Thoracic aorta (tissue), 2 donors: ENCODE results near the gene DOK4. TPM values are rescaled to one million over a fixed set of nuclear protein-coding genes. Genes with fewer than 3 reads are reported as not detected.
A peak's percentile ranks its signal among the peaks of the same experiment; 100 is the strongest.

Experiments
- ATAC-seq: fragments of 150-250 bp; one replicate; pipeline ENCODE4 v1.8.0; 2017; ENCODE audit warnings: low read depth; ENCODE audit not compliant: insufficient number of reproducible peaks, low FRiP score
- DNase-seq: peaks from one replicate; pipeline ENCODE4 v3.0.0-alpha.2; 2020; ENCODE audit warnings: low spot score
- H3K27ac ChIP-seq, 2 donors: fragments of 200-600 bp; sonication (generic); 1 replicate in 1 of 2; 2 replicates in 1 of 2; pipeline ENCODE4 v1.5.1; 2016; ENCODE audit warnings: mild to moderate bottlenecking in 2 of 2, moderate library complexity in 2 of 2
- H3K27me3 ChIP-seq: fragments of 200-600 bp; sonication (generic); replicated peaks from 2 replicates; pipeline ENCODE4 v1.6.0; 2016; ENCODE audit warnings: mild to moderate bottlenecking; ENCODE audit not compliant: insufficient read depth
- H3K36me3 ChIP-seq: fragments of 200-600 bp; sonication (generic); one replicate; pipeline ENCODE4 v1.5.1; 2016
- H3K4me1 ChIP-seq, 2 donors: fragments of 200-600 bp; sonication (generic); 1 replicate in 1 of 2; 2 replicates in 1 of 2; pipeline versions ENCODE4 v1.5.1 to v1.6.0; 2016; ENCODE audit warnings: low read depth in 2 of 2, mild to moderate bottlenecking in 1 of 2; ENCODE audit not compliant: control insufficient read depth in 1 of 2
- H3K4me3 ChIP-seq: fragments of 200-600 bp; sonication (generic); 2 replicates; pipeline ENCODE4 v1.5.1; 2016; ENCODE audit warnings: mild to moderate bottlenecking
- H3K9me3 ChIP-seq: fragments of 200-600 bp; sonication (generic); 2 replicates; pipeline ENCODE4 v1.5.1; 2016
- CTCF ChIP-seq: fragments of 200-600 bp; sonication (generic); IDR thresholded peaks from one replicate; pipeline ENCODE4 v1.5.1; 2019; ENCODE audit warnings: antibody characterized with exemption
- total RNA-seq, 2 donors: library from RNA; depleted of rRNA; stranded (reverse); fragments of >200 nt; gene quantifications; one replicate each; pipeline versions ENCODE4 v1.1.0 to v1.2.3, GENCODE V29; 2016

DOK4 gene
- total RNA-seq, 2 donors from 2014 or later, result 43.2 to 70.1 TPM

- peak overlapping the region; percentile 17 to 40 for H3K27ac ChIP-seq
- H3K27me3 ChIP-seq, result no peaks in the 10 kb centered on the region
- TF ChIP-seq CTCF, result no peak
- ATAC-seq (no peak), DNase-seq (no peak)
- peak overlapping the region; percentile 36 for H3K4me3 ChIP-seq
- H3K9me3 ChIP-seq, result no peaks in the 10 kb centered on the region
- H3K36me3 ChIP-seq, result no peaks in the 10 kb centered on the region
- H3K4me1 ChIP-seq, result peaks cover 26 to 59% of the 10 kb centered on the region in 2 donors
Observed at GRCh38 chr16:57533431-57534336, 47.4 kb upstream of the DOK4 start.

- H3K4me1 ChIP-seq, result peaks cover 26 to 59% of the 10 kb centered on the region in 2 donors
- H3K27me3 ChIP-seq, result no peaks in the 10 kb centered on the region
- no peaks in the 10 kb centered on the region for H3K9me3 ChIP-seq
- no peak overlapping the region for H3K4me3 ChIP-seq
- no peak for TF ChIP-seq CTCF
- ATAC-seq (no peak), DNase-seq (no peak)
- H3K36me3 ChIP-seq, result peaks cover 10% of the 10 kb centered on the region
- H3K27ac ChIP-seq, result peak overlapping the region in 1 of 2 donors; percentile 40
Observed at GRCh38 chr16:57532266-57532625, 46.0 kb upstream of the DOK4 start.

- Histone ChIP-seq H3K27ac (no peak overlapping the region), H3K27me3 (no peaks in the 10 kb centered on the region), H3K36me3 (peaks cover 12% of the 10 kb centered on the region), H3K9me3 (no peaks in the 10 kb centered on the region), H3K4me1 (peaks cover 26 to 59% of the 10 kb centered on the region in 2 donors), H3K4me3 (no peak overlapping the region)
- ATAC-seq (no peak), DNase-seq (no peak)
- no peak for TF ChIP-seq CTCF
Observed at GRCh38 chr16:57531635-57532265, 45.5 kb upstream of the DOK4 start.

GRCh38 chr16:57531253-57531575, 44.9 kb upstream of the DOK4 start:
- Histone ChIP-seq H3K27ac (no peak overlapping the region), H3K4me1 (peaks cover 26 to 59% of the 10 kb centered on the region in 2 donors), H3K27me3 (no peaks in the 10 kb centered on the region), H3K4me3 (no peak overlapping the region), H3K9me3 (no peaks in the 10 kb centered on the region), H3K36me3 (peaks cover 15% of the 10 kb centered on the region)
- ATAC-seq (no peak), DNase-seq (no peak)
- TF ChIP-seq CTCF, result no peak

- Histone ChIP-seq H3K9me3 (no peaks in the 10 kb centered on the region), H3K27ac (peak overlapping the region in 1 of 2 donors; percentile 29), H3K4me1 (peaks cover 26 to 59% of the 10 kb centered on the region in 2 donors), H3K27me3 (no peaks in the 10 kb centered on the region), H3K36me3 (peaks cover 15% of the 10 kb centered on the region), H3K4me3 (no peak overlapping the region)
- DNase-seq, result no peak
- no peak for ATAC-seq
- no peak for TF ChIP-seq CTCF
Observed at GRCh38 chr16:57530522-57531252, 44.4 kb upstream of the DOK4 start.
